GM18520 (cell line): ENCODE measurements around the gene TOP2A.

Experiments
- ATAC-seq: cut with Tn5 transposase; IDR thresholded peaks from one replicate; pipeline ENCODE4 v1.9.1; 2021; ENCODE audit not compliant: unreplicated experiment

TOP2A gene

GRCh38 chr17:40348562-40349476 lies 68.9 kb downstream of the TOP2A start:
- no peak for ATAC-seq

GRCh38 chr17:40348136-40348504 lies 69.6 kb downstream of the TOP2A start:
- ATAC-seq, result no peak

DNA sequence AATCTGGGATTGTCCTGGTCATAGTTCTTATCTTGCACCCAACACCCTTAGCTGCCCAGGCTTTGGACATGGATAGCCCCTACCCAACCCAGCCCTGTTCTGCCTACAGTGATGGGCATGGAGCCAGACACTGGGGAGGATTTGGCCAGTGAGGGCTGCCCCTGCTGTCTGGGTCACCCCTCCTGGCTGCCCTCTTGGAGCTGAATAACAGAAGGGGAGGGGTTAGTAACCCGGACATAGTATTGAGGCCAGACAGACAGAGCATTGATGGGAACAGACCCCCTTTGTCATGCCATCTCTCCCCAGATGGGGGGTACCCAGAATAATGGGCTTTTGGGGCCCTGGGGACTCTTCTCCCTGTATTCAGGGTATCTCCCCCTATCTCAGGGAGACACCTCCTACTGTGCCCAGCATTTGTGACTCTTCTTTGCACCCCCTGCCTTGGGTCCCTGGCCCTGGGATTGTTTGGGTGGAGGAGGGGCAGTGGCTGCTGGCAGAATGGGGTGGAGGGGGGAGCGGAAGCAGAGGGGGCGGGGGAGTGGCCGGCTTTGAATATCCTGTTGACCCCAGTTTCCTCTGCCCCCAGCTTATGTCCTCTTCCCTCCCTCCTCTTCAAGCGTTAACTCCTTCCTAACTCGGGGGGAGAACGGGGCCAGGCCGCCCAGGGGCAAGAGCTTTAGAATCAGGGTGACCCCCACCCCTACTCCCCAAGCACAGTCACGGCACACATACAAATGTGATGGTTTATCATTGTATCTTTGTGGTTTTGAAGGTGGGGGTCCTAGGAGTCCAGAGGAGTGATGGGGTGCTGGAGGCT lies 70.2 kb downstream of the TOP2A start:
- no peak for ATAC-seq

- no peak for ATAC-seq
Measured at GRCh38 chr17:40346765-40347158, 70.9 kb downstream of the TOP2A start.

- ATAC-seq, result no peak
Measured at GRCh38 chr17:40345994-40346764, 71.5 kb downstream of the TOP2A start.

DNA sequence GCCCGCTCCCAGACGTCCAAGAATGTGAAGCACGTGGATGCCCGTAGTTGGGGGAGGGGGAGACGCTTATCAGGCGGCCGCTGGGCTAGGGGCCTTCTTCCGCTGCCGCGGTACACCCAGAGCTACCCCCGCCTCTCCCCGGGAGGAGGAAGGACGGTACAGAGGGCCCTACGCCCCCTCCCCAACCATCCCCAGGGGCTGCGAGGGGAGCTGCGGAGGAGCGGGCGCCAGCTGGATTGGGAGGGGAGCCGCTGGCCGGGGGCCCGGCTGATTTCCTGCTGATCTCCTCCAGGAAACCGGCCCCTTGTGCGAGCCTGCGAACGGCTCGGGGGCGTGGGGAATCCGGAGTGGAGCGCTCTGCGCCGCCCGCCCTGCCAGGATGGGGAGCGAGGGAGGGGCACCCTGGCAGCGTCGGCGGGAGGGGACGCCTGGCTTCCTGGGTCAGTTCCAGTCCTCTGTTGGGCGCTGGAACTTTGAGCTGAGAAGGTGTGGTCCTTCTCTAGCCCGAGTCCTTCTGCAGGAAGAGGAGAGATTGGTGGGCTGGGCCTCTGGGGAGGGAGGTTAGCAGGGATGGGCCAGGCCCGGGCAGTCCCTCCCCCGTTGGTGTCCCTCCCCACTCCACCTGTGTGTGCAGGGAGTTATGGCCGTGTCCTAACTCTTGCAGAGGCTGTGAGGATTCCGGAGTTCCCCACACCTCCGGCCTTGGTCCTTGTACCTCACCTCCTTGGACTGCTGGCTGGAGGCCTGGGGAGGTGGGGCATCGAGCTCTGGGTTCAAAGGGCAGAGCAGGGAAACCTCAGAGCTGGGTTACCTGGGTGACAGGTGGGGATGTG lies 72.3 kb downstream of the TOP2A start:
- no peak for ATAC-seq

- ATAC-seq, result no peak
Measured at GRCh38 chr17:40344421-40345160, 73.1 kb downstream of the TOP2A start.

DNA sequence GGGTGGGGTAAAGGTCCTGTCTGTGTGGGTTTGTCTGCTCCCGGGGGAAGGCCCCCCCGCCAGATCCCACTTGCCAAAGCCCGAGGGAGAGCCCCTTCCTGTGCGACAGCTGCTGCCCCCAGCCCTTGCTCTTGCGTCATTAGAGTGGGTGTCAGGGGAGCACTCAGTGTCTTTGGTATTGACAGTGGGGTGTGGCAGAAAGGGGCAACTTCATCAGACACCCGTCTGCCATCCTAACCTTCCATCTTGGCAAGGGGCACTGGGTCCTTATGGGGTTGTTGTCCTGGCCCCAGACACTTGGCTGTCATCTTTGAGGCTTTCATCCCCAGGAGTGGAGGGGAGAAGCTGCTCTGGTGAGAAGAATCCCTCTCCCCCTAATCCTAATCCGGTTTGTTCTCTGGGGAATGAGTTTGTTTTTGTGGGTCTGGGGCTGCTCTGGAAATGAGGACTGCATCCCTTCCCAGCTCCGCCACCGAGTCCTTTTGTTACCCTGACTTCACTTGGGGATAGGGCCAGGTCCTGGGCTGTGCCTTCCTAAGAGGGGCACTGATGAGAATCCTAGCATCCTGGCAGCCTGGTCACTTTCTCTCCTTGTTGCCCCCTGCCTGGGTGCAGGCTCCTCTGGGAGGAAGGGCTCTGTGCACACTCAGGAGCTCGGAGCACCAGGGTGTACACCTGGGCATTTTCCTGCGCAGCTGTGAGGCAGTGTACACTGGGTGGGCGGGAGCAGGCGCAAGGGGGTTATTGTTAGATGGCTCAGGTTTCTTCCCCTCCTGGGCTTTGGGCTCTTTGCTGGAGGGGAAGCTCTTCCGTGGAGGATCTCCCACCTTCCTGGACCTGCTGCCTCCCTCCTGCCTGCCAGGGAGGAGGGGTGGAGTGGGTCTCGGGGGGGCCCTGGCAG lies 74.2 kb downstream of the TOP2A start:
- ATAC-seq, result no peak

DNA sequence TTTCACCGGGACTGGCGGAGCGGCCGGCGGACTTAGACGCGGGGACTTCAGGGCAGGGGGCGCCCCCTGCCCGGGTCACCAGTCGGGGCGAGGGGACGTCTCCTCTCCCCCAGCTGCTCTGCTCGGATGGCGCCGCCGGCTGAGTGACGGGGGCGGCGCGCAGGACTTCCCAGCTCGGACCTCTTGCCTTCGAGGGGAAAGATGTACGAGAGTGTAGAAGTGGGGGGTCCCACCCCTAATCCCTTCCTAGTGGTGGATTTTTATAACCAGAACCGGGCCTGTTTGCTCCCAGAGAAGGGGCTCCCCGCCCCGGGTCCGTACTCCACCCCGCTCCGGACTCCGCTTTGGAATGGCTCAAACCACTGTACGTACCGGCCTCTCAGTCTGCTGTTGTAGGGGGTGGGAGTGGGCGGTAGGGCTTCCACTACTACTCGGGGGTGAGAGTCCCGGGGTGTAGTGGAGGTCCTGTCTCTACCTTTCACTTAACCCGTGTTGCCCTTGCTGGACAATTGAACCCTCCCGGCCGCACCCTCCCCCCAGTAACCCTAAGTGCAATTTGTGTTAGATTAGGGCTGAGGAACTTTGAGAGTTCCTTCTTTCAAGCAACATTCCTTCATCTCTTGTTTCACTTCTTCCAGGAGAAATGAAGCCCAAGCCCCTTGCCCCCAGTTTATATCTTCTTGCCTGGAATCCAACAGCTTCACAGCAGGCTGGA lies 75.0 kb downstream of the TOP2A start:
- no peak for ATAC-seq

- ATAC-seq, result no peak
Measured at GRCh38 chr17:40341808-40342503, 75.7 kb downstream of the TOP2A start.

GRCh38 chr17:40340880-40341807 lies 76.6 kb downstream of the TOP2A start:
- ATAC-seq, result peak; percentile 84

DNA sequence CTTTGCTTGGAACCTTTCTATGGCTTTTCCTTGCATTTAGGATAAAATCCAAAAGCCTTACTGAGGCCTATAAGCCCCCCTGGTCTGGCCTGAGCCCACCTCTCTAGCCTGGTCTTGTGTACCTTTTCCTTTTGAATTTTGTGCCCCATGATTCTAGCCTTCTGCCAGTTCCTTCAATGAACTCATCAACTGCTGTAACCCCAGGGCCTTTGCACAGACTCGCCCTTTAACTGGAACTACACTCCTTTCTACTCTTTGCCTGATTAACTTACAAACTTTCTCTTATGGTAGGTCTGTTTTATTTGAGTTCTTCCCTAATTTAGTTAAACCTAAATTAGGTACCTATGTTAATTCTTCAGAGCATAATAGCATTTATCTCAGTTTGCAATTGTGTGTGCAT lies 77.4 kb downstream of the TOP2A start:
- ATAC-seq, result no peak

DNA sequence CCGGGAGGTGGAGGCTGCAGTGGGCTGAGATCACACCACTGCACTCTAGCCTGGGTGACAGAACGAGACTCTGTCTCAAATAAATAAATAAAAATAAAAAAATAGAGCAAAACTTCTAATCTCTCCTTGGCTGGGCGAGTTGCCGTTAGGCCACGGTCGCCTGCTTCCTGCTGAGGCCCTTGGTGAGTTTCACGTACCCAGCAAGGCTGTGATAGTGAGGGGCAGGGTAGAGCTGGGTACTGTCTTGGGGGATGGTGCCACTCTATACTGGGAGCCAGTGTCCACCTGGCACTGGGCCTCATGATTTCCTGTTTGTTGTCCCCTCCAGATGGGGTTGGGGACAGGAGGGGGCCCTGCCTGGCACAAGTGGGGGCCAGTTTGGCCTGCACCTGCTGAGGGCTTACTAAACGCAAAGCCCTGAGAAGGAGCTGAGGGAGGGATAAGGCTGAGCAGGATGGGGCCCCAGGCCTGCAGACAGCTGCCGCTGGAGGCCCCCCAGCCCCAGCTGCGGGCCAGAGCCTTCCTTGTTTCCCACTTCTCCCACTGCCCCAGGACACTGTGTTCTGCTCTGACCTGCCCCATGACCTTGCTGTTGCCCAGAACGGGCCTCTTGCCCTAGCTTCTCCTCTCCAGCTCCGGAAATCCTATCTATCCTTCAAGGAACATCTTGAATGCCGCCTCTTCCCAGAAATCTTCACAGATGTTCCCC lies 78.6 kb downstream of the TOP2A start:
- ATAC-seq, result no peak
